ENCODE results near the gene MRPL46. TPM values are rescaled to one million over a fixed set of nuclear protein-coding genes. Genes with fewer than 3 reads are reported as not detected.

The MRPL46 gene
- total and polyA plus RNA-seq, 2 donors (not counting 3 experiments of a cell fraction or from before 2014, with no cell fraction given) = 24.5 to 30.9 TPM

DNA sequence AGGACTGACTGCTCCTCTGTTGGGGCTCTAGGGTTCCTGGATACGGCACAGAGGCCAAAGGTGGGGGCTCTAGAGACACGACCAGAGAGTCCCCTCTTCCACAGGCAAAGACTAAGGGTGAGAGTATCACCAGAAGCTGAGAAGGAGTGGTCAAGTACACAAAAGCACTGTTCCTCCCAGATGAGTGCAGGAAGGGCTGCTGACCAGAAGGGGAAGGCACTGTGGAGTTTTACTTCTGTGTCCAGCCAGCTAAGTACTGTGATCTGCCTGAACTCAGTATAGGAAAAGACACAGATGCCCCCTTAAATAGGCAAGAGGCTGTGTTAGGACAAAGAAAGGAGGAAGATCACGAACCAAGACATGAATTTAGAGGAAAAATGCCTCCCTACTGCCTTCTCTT lies 12.0 kb upstream of the MRPL46 start:
- Histone ChIP-seq H3K36me3 (ENCODE audit: control insufficient read depth in 2 of 2, extremely low read depth in 1 of 2, insufficient read depth in 2 of 2, low read length in 2 of 2) (peaks cover 6 to 11% of the 10 kb centered on the region in 2 experiments), H3K79me2 (ENCODE audit: control insufficient read depth, insufficient read depth, low read length) (no peaks in the 10 kb centered on the region), H3K4me3 (replicated peaks in 1 of 3; ENCODE audit: insufficient read depth in 1 of 3, low read depth in 1 of 3, low read length in 3 of 3) (no peak overlapping the region), H3K27ac (ENCODE audit: insufficient read depth, low read depth, low read length) (no peak overlapping the region), H3K4me2 (ENCODE audit: insufficient read depth, low read length) (no peak overlapping the region), H3K27me3 (ENCODE audit: control insufficient read depth in 2 of 2, insufficient read depth in 2 of 2, low read length in 2 of 2) (no peaks in the 10 kb centered on the region), H2AFZ (ENCODE audit: low read depth, low read length) (no peak overlapping the region), H3K9me3 (replicated peaks; ENCODE audit: control insufficient read depth, insufficient read depth, low read length) (no peaks in the 10 kb centered on the region), H4K20me1 (replicated peaks; ENCODE audit: control insufficient read depth, extremely low read depth, insufficient read depth, low read length) (no peaks in the 10 kb centered on the region), H3K4me1 (ENCODE audit: control insufficient read depth, extremely low read depth, insufficient read depth, low read length) (no peaks in the 10 kb centered on the region), H3K9me1 (replicated peaks; ENCODE audit: control insufficient read depth, extremely low read depth, insufficient read depth, low read length) (no peaks in the 10 kb centered on the region), H3K9ac (replicated peaks; ENCODE audit: extremely low read depth, insufficient read depth, low read length) (no peak overlapping the region)
- FAIRE-seq = no peak
- no TSS peak for BruUV-seq (replicated peaks)
- TF ChIP-seq FOS (IDR thresholded peaks at IDR 0.05; ENCODE audit: borderline replicate concordance, insufficient read depth, low read length) (no peak), JUN (IDR thresholded peaks at IDR 0.05; ENCODE audit: borderline replicate concordance, insufficient read depth, insufficient read length, low read depth) (no peak), MYC (IDR thresholded peaks at IDR 0.05; ENCODE audit: low read depth, low read length) (no peak), POLR2AphosphoS5 (IDR thresholded peaks at IDR 0.05; ENCODE audit: insufficient read depth, low read depth, low read length) (no peak), POLR2A (IDR thresholded peaks at IDR 0.05; ENCODE audit: low read depth, low read length) (no peak), EZH2 (IDR thresholded peaks at IDR 0.05; ENCODE audit: borderline replicate concordance, low read depth, low read length, severe bottlenecking) (no peak), GATA2 (IDR thresholded peaks at IDR 0.05; ENCODE audit: insufficient read depth, insufficient read length, low read depth, low read length) (no peak)
- TF ChIP-seq, protein P1, sequence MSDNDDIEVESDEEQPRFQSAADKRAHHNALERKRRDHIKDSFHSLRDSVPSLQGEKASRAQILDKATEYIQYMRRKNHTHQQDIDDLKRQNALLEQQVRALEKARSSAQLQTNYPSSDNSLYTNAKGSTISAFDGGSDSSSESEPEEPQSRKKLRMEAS (IDR thresholded peaks at IDR 0.05; ENCODE audit: insufficient read depth, insufficient read length) = no peak
- TF ChIP-seq, protein P2, sequence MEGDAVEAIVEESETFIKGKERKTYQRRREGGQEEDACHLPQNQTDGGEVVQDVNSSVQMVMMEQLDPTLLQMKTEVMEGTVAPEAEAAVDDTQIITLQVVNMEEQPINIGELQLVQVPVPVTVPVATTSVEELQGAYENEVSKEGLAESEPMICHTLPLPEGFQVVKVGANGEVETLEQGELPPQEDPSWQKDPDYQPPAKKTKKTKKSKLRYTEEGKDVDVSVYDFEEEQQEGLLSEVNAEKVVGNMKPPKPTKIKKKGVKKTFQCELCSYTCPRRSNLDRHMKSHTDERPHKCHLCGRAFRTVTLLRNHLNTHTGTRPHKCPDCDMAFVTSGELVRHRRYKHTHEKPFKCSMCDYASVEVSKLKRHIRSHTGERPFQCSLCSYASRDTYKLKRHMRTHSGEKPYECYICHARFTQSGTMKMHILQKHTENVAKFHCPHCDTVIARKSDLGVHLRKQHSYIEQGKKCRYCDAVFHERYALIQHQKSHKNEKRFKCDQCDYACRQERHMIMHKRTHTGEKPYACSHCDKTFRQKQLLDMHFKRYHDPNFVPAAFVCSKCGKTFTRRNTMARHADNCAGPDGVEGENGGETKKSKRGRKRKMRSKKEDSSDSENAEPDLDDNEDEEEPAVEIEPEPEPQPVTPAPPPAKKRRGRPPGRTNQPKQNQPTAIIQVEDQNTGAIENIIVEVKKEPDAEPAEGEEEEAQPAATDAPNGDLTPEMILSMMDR (IDR thresholded peaks at IDR 0.05; ENCODE audit: extremely low read depth in 1 of 2, insufficient read depth in 1 of 2, low read depth in 1 of 2, low read length in 2 of 2) = no peak
- POLR2A ChIA-PET = no interaction called here
- DNase-seq (ENCODE audit: low read depth, low spot score) = no peak
- CTCF ChIA-PET = interaction anchor here (1.1 to 1.6 kb wide), 3 partner anchors 10 to 135 kb away, joined by 3 to 5 read pairs (median 3); no protein-coding TSS in a partner anchor
- dilution Hi-C loops (cut with MboI; ENCODE audit: extremely low pct_ligation_motif_present, low sequenced_read_pairs) = no loop called here
- intact Hi-C loops (cut with micrococcal nuclease) = no loop called here

Data from endothelial cell of umbilical vein (primary cell).